GM12873 (cell line): ENCODE data around the gene RERE.

ENCODE experiments used
- TF ChIP-seq, protein P1 (sequence below): IDR thresholded peaks from 2 replicates; pipeline ENCODE4 v1.5.1; 2012; ENCODE audit warnings: low read depth, mild to moderate bottlenecking, moderate library complexity, low read length, control low read depth; ENCODE audit not compliant: insufficient read depth; ENCODE audit errors: missing control alignments

The RERE gene

GRCh38 chr1:8782001-8782620, 35.3 kb downstream of the RERE start:
- TF ChIP-seq, protein P1, sequence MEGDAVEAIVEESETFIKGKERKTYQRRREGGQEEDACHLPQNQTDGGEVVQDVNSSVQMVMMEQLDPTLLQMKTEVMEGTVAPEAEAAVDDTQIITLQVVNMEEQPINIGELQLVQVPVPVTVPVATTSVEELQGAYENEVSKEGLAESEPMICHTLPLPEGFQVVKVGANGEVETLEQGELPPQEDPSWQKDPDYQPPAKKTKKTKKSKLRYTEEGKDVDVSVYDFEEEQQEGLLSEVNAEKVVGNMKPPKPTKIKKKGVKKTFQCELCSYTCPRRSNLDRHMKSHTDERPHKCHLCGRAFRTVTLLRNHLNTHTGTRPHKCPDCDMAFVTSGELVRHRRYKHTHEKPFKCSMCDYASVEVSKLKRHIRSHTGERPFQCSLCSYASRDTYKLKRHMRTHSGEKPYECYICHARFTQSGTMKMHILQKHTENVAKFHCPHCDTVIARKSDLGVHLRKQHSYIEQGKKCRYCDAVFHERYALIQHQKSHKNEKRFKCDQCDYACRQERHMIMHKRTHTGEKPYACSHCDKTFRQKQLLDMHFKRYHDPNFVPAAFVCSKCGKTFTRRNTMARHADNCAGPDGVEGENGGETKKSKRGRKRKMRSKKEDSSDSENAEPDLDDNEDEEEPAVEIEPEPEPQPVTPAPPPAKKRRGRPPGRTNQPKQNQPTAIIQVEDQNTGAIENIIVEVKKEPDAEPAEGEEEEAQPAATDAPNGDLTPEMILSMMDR = no peak

GRCh38 chr1:8780405-8780804, 37.0 kb downstream of the RERE start:
- TF ChIP-seq, protein P1 = no peak

DNA sequence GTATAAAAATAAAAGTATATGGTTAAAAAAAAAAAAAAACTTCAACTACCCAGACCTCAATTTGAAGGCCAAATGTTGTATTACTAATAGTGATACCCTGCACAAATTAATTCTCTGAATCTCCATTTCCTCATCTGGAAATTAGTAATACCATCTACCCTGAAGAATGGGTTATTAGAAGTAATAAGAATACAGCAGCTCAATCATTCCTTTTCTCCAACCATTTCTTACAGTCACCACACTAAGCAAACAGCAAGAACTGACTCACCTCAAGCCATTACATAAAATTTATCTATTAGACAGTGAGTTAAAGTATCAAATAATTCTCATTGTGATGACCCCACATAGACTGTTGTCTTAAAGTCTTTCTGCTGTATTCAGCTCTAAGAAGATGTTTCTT, 39.6 kb downstream of the RERE start:
- TF ChIP-seq, protein P1 = no peak

DNA sequence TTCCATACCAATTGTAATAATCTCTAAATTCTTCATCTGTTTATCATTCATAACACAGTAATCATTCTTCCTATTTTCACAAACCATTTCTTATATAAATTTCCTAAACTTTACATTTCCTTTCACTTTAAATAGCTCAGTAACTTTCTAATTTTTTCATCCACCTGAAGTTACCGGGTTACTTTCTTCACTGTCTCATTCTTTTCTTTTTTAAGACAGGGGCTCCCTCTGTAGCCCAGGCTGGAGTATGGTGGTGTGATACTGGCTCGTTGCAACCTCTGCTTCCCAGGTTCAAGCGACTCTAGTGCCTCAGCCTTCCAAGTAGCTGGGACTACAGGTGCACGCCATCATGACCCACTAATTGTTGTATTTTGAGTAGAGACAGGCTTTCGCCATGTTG, 41.3 kb downstream of the RERE start:
- TF ChIP-seq, protein P1 = no peak

DNA sequence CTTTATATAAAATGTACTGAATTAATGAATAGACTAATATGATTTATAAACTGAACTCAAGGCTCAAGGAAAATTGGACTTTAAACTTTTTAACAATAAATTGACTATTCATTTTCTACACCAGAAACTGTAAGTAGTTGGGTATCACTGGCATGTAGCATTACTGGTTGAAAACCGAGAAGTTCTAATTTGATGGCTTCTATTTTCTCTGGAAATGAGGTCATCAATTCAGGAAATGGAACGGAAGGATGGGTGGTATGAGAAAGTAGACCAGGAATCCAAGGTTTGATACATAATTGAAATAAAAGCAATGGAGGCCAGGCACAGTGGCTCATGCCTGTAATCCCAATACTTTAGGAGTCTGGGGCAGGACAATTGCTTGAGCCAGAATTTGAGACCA, 50.4 kb downstream of the RERE start:
- TF ChIP-seq, protein P1 = no peak

- TF ChIP-seq, protein P1 = no peak
Measured at GRCh38 chr1:8765198-8765597, 52.2 kb downstream of the RERE start.

DNA sequence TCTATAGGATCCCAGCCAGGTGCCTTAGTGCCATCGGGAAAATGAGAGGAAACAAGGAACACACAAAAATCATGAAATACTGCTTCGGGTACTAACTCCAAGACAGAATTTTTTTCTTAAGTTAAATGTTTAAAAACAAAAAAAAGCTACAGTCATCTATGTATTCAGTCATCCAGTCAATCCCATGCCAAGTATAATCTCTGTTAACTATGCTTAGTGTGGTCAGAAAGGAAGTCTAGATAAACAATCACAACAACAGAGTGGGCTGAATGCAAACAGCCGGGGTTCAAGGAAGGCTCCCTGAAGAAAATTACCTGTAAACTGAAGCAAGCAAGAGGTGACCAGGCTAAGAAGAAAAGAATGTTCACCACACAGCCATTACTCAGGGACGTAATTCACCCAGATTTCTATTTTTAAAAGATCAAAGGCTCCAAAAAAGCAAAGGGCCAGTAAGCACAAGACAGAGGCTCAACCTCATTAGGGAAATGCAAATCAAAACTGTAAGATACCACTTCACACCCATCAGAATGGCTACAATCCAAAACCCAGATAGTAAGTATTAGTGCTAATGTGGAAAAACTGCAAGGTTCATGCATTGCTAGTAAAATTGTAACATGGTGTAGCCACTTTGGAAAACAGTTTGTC, 53.0 kb downstream of the RERE start:
- TF ChIP-seq, protein P1 = no peak
